ENCODE measurements around the gene SETD5. TPM values are rescaled to one million over a fixed set of nuclear protein-coding genes. Genes with fewer than 3 reads are reported as not detected.
A peak's percentile ranks its signal among the peaks of the same experiment; 100 is the strongest.

The SETD5 gene
- total RNA-seq, 2 donors from 2014 or later = 261 to 289 TPM

DNA sequence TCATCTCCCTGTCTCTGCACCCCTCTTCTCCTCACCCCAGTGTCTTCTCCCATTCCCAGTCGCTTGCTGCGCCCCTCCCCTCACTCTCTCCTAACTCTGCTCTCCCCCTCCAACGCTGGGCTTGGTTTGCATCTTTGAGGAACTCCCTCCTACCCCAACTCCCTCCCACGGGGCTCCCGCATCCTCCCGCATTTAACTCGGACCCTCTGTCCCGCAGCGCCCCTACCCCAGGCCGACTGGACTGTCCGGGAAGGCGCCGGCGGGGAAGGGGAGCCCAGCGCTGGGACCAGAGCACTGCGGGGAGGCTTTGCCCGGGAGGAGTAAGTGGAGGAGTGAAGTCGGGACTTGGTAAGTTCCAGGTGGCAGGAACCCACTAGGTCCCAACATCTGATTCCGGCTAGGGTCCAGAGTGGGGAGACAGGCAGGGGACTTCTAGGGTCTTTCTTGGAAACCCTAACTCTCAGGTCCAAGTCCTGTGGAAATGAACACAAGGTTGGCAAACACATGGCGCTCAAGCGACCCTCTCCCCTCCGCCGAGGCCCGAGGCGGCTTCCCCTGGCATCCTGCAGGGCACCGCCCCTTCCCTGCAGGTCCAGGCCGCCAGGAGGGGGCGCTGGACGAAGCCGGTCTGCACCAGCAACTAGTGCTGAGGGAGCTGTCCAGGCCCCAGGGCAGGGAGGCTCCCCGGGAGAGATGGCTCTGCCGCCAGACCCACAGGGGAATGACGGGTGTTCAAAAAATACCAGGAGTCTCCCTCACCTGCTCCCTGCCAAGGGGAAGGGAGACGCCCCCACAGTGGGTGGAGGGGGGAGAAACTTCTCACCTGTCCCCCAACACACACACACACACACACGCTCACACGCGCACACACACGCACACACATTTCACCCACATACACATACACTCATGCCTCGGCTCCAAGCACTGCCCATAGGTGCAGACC is 103.0 kb downstream of the SETD5 start:
- no peak overlapping the region for H3K27ac ChIP-seq (ENCODE audit: low read depth, low read length)
- H3K4me3 ChIP-seq (ENCODE audit: low read length) = peak overlapping the region; percentile 77
- Mint-ChIP-seq H3K9me3 (no peaks in the 10 kb centered on the region), H3K27me3 (ENCODE audit: insufficient read depth) (peaks cover 47% of the 10 kb centered on the region), H3K27ac (no peak overlapping the region), H3K36me3 (ENCODE audit: low read depth) (no peaks in the 10 kb centered on the region), H3K4me3 (peak overlapping the region; percentile 56), H3K4me1 (peaks cover 4% of the 10 kb centered on the region)
- no peaks in the 10 kb centered on the region for H3K36me3 ChIP-seq (ENCODE audit: control insufficient read depth, insufficient read depth, low read length)
- TF ChIP-seq, protein P1, sequence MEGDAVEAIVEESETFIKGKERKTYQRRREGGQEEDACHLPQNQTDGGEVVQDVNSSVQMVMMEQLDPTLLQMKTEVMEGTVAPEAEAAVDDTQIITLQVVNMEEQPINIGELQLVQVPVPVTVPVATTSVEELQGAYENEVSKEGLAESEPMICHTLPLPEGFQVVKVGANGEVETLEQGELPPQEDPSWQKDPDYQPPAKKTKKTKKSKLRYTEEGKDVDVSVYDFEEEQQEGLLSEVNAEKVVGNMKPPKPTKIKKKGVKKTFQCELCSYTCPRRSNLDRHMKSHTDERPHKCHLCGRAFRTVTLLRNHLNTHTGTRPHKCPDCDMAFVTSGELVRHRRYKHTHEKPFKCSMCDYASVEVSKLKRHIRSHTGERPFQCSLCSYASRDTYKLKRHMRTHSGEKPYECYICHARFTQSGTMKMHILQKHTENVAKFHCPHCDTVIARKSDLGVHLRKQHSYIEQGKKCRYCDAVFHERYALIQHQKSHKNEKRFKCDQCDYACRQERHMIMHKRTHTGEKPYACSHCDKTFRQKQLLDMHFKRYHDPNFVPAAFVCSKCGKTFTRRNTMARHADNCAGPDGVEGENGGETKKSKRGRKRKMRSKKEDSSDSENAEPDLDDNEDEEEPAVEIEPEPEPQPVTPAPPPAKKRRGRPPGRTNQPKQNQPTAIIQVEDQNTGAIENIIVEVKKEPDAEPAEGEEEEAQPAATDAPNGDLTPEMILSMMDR (conservative IDR thresholded peaks at IDR 0.05) = peak; percentile 99
- WGBS, 2 experiments (ENCODE audit: insufficient coverage in 1 of 2, insufficient read length in 1 of 2) = 7 to 8% methylated on average over 5 to 35 of the region's 39 CpGs
- no peaks in the 10 kb centered on the region for H3K9me3 ChIP-seq (ENCODE audit: control insufficient read depth, low read length)
- DNase-seq = peak; percentile 98
- H3K27me3 ChIP-seq (ENCODE audit: control insufficient read depth, insufficient read depth, low read length, poor library complexity, severe bottlenecking) = peaks cover 21% of the 10 kb centered on the region
- H3K9ac ChIP-seq (ENCODE audit: extremely low read depth, low read length, poor library complexity, severe bottlenecking) = no peak overlapping the region
- no peaks in the 10 kb centered on the region for H3K4me1 ChIP-seq (ENCODE audit: control insufficient read depth, insufficient read depth, low read length)

DNA sequence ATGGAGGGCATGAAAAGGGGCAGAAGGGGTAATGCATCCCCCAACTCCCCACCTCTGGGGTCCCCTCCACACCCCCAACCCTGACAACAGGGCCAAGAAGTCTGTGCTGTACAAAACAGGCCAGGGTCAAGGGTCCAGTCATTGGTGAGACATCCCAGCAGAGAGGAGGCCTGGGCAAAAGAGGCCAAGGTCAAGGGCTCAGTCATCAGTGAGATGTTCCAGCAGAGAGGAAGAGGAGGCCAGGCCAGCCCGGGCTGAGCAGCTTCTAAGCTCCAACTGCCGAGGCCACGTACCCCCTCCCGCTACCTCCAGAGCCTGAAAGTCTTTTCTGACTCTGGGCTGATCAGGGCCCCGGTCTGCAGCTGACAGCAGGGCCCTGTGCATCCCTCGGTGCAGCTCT is 103.8 kb downstream of the SETD5 start:
- H3K27me3 Mint-ChIP-seq (ENCODE audit: insufficient read depth) = peaks cover 42% of the 10 kb centered on the region
- TF ChIP-seq, protein P1 (conservative IDR thresholded peaks at IDR 0.05) = no peak
- H3K4me3 Mint-ChIP-seq = no peak overlapping the region
- peaks cover 4% of the 10 kb centered on the region for H3K4me1 Mint-ChIP-seq
- H3K9ac ChIP-seq (ENCODE audit: extremely low read depth, low read length, poor library complexity, severe bottlenecking) = no peak overlapping the region
- no peak overlapping the region for H3K27ac ChIP-seq (ENCODE audit: low read depth, low read length)
- H3K27me3 ChIP-seq (ENCODE audit: control insufficient read depth, insufficient read depth, low read length, poor library complexity, severe bottlenecking) = peaks cover 21% of the 10 kb centered on the region
- WGBS, 2 experiments (ENCODE audit: insufficient coverage in 1 of 2, insufficient read length in 1 of 2) = 85 to 100% methylated on average over 1 to 6 of the region's 6 CpGs
- no peak overlapping the region for H3K4me3 ChIP-seq (ENCODE audit: low read length)
- H3K36me3 ChIP-seq (ENCODE audit: control insufficient read depth, insufficient read depth, low read length) = no peaks in the 10 kb centered on the region
- no peak for DNase-seq
- H3K36me3 Mint-ChIP-seq (ENCODE audit: low read depth) = no peaks in the 10 kb centered on the region
- H3K9me3 Mint-ChIP-seq = no peaks in the 10 kb centered on the region
- H3K9me3 ChIP-seq (ENCODE audit: control insufficient read depth, low read length) = no peaks in the 10 kb centered on the region
- no peak overlapping the region for H3K27ac Mint-ChIP-seq
- H3K4me1 ChIP-seq (ENCODE audit: control insufficient read depth, insufficient read depth, low read length) = no peaks in the 10 kb centered on the region

DNA sequence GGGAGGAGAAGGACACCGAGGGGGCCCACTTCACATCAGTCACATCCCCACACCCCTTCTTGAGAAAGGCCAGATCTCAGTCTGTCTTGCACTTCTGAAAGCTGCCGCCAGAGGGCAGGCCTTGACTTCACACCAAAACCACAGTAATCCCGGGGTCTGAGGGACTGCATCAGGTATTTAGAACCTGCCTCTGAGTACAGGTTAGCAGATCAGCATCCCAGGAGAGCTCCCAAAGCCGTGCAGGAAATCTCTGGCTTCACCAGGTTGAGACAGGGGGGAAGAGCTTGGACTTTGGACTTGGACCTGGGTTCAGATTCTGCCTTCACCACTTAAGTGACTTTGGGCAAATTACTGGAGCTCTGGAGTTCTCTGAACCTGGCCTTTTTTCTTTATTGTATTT is 105.9 kb downstream of the SETD5 start:
- no peaks in the 10 kb centered on the region for H3K9me3 Mint-ChIP-seq
- peak; percentile 97 for DNase-seq
- no peak overlapping the region for H3K4me3 Mint-ChIP-seq
- H3K4me1 Mint-ChIP-seq = peaks cover 4% of the 10 kb centered on the region
- H3K27ac Mint-ChIP-seq = no peak overlapping the region
- WGBS, 2 experiments (ENCODE audit: insufficient coverage in 1 of 2, insufficient read length in 1 of 2) = 19 to 29% methylated on average over 2 to 4 of the region's 4 CpGs
- H3K27me3 Mint-ChIP-seq (ENCODE audit: insufficient read depth) = peaks cover 34% of the 10 kb centered on the region
- no peak overlapping the region for H3K4me3 ChIP-seq (ENCODE audit: low read length)
- no peak overlapping the region for H3K9ac ChIP-seq (ENCODE audit: extremely low read depth, low read length, poor library complexity, severe bottlenecking)
- TF ChIP-seq, protein P1 (conservative IDR thresholded peaks at IDR 0.05) = peak; percentile 92
- H3K36me3 ChIP-seq (ENCODE audit: control insufficient read depth, insufficient read depth, low read length) = no peaks in the 10 kb centered on the region
- H3K27me3 ChIP-seq (ENCODE audit: control insufficient read depth, insufficient read depth, low read length, poor library complexity, severe bottlenecking) = peaks cover 24% of the 10 kb centered on the region
- no peaks in the 10 kb centered on the region for H3K9me3 ChIP-seq (ENCODE audit: control insufficient read depth, low read length)
- no peaks in the 10 kb centered on the region for H3K36me3 Mint-ChIP-seq (ENCODE audit: low read depth)
- H3K27ac ChIP-seq (ENCODE audit: low read depth, low read length) = no peak overlapping the region
- no peaks in the 10 kb centered on the region for H3K4me1 ChIP-seq (ENCODE audit: control insufficient read depth, insufficient read depth, low read length)

Measured in endodermal cell (in vitro differentiated cells).